Heart left ventricle (tissue), 13 donors: ENCODE results near the gene CRIM1.

ENCODE experiments used
- CTCF ChIP-seq, 12 donors: fragments of 200-600 bp; sonication (generic) in 4 of 12; IDR thresholded peaks; one replicate each; pipeline versions ENCODE4 v1.5.0 to v1.8.0; 2018 to 2022; ENCODE audit warnings: antibody characterized with exemption in 12 of 12, mild to moderate bottlenecking in 5 of 12
- POLR2A ChIP-seq, 2 donors: fragments of 450-650 bp; IDR thresholded peaks; one replicate each; pipeline ENCODE4 v1.6.1; 2017; ENCODE audit warnings: antibody characterized with exemption in 2 of 2, mild to moderate bottlenecking in 2 of 2, moderate library complexity in 2 of 2
- donor health status: ischemic (EF 13 %, LVEDD 7.1; RV severe dilation, severe dysfunction).
- donor health status: DM: no; HTN: yes; CAD: no.
- donor health status: DM: no; HTN: no; CAD: no.
- donor health status: ischemic (EF 25% LVEDD 6.9; RV normal size, moderate dysfunction).
- donor health status: ischemic (EF 25% LVEDD 5.7; RV mildly dilated, moderate dysfunction).
- donor health status: ischemic (EF 35%, LVEDD 5.7; RV mildly dilated, moderate dysfunction).
- donor health status: nonischemic (EF 11% LVEDD 7.7; RV severe dilation, severe dysfunction).
- donor health status: DM: yes; HTN: yes; CAD: no.
- donor health status: PGD.
- donor health status: ischemic (EF 29% LVEDD 5.4; RV normal size, mild dysfunction).
- donor health status: nonischemic (EF 23%, LVEDD 6.1; RV moderate dilation, normal function).

GRCh38 chr2:36485521-36485920 is 129.9 kb downstream of the CRIM1 start:
- TF ChIP-seq CTCF (IDR thresholded peaks at IDR 0.05) (no peak), POLR2A (IDR thresholded peaks at IDR 0.05) (no peak)
